HEK293 (cell line): ENCODE results near the gene SPO11.

ENCODE experiments used
- ZBTB26 ChIP-seq: fragments of 450-650 bp; formaldehyde crosslinking; optimal IDR thresholded peaks from 2 replicates; pipeline ENCODE3; 2016; ENCODE audit warnings: missing biosample characterization, mild to moderate bottlenecking, missing genetic modification characterization
- ZNF121 ChIP-seq: fragments of 450-650 bp; formaldehyde crosslinking; IDR thresholded peaks from 2 replicates; pipeline ENCODE4 v1.5.1; 2016; ENCODE audit warnings: missing biosample characterization, missing genetic modification characterization
- ZNF398 ChIP-seq: fragments of 450-650 bp; formaldehyde crosslinking; IDR thresholded peaks from 2 replicates; pipeline ENCODE4 v1.5.1; 2017; ENCODE audit warnings: missing biosample characterization, missing genetic modification characterization
- ZNF423 ChIP-seq: fragments of 450-650 bp; formaldehyde crosslinking; IDR thresholded peaks from 2 replicates; pipeline ENCODE4 v1.5.1; 2016; ENCODE audit warnings: missing biosample characterization, missing genetic modification characterization
- ZNF596 ChIP-seq: fragments of 450-650 bp; IDR thresholded peaks from 2 replicates; pipeline ENCODE4 v1.5.0; 2018; ENCODE audit warnings: missing biosample characterization, mild to moderate bottlenecking, missing genetic modification characterization, moderate library complexity
- ZNF624 ChIP-seq: fragments of 450-650 bp; formaldehyde crosslinking; IDR thresholded peaks from 2 replicates; pipeline ENCODE4 v1.5.1; 2017; ENCODE audit warnings: missing biosample characterization, missing genetic modification characterization

DNA sequence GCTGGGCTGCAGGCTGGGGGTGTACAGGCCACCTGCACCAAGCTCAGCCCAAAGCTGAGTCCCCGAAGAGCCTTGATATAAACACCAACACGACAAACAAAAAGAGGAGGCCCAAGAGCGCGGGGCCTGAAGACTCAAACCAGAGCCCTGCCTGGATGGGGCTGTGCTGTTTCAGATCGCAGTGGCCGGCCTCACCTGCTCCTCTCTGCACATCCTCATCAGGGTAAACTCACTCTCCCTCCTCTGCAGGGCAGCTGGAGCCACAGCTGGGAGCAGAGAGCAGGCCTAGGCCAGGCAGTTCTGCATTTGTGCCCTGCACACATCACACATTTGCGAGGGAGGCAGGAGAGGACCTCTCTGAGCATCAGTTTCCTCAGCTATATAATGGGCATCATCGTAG lies 57.9 kb downstream of the SPO11 start:
- TF ChIP-seq ZNF596 (tag by site-specific recombination), result no peak
- TF ChIP-seq ZNF121 (tag by site-specific recombination), result no peak
- no peak for TF ChIP-seq ZNF423 (tag by site-specific recombination)
- TF ChIP-seq ZBTB26 (tag by site-specific recombination), result no peak
- no peak for TF ChIP-seq ZNF624
- TF ChIP-seq ZNF398 (tag by site-specific recombination), result no peak
